Stimulated activated CD8-positive, alpha-beta memory T cell treated with anti-CD3 and anti-CD28 coated beads, Interleukin-15, amount 100 ng/mL, for 48 hours (primary cell): ENCODE measurements around the gene ZBED2.
A peak's percentile ranks its signal among the peaks of the same experiment; 100 is the strongest.
"Not testable (repeated sequence)": the region's sequence is repeated elsewhere in the genome, so short reads cannot be mapped to it uniquely, and the experiment has no call there.

Source experiments
- DNase-seq, 2 donors: peaks; one replicate each; pipeline ENCODE4 v3.0.0-alpha.2; 2020; ENCODE audit warnings: low read depth in 2 of 2

ZBED2 gene

GRCh38 chr3:111571907-111572460, 23.2 kb downstream of the ZBED2 start:
- no peak for DNase-seq

GRCh38 chr3:111571282-111571681, 23.9 kb downstream of the ZBED2 start:
- DNase-seq = no peak

- DNase-seq = no peak
Observed at GRCh38 chr3:111570404-111571030, 24.6 kb downstream of the ZBED2 start.

- DNase-seq = no peak
Observed at GRCh38 chr3:111568911-111569310, 26.2 kb downstream of the ZBED2 start.

GRCh38 chr3:111568355-111568754, 26.8 kb downstream of the ZBED2 start:
- DNase-seq = no peak

- no peak for DNase-seq
Observed at GRCh38 chr3:111566844-111567243, 28.3 kb downstream of the ZBED2 start.

GRCh38 chr3:111561902-111562301, 33.2 kb downstream of the ZBED2 start:
- DNase-seq = not testable (repeated sequence)

- DNase-seq = no peak
Observed at GRCh38 chr3:111548756-111549155, 46.4 kb downstream of the ZBED2 start.

- no peak for DNase-seq
Observed at GRCh38 chr3:111548092-111548491, 47.1 kb downstream of the ZBED2 start.

GRCh38 chr3:111547631-111548030, 47.5 kb downstream of the ZBED2 start:
- DNase-seq = peak in 1 of 2 donors; percentile 33

GRCh38 chr3:111545349-111545748, 49.8 kb downstream of the ZBED2 start:
- DNase-seq = no peak
